HepG2 (cell line): ENCODE results near the gene DDX46. TPM values are rescaled to one million over a fixed set of nuclear protein-coding genes. Genes with fewer than 3 reads are reported as not detected.

Source experiments
- ATF4 ChIP-seq, 2 experiments: fragments of 450-650 bp in 1 of 2; sonication (generic) in 1 of 2; formaldehyde crosslinking; IDR thresholded peaks; 2 replicates each; pipeline versions ENCODE4 v1.5.0 to v1.8.0; 2020 to 2022; ENCODE audit warnings: mild to moderate bottlenecking in 1 of 2, missing genetic modification reagents in 1 of 2
- EP300 ChIP-seq, 3 experiments: sonication (generic) in 1 of 3; formaldehyde crosslinking in 1 of 3; IDR thresholded peaks; 2 replicates each; pipeline versions ENCODE4 v1.5.1 to v1.6.1; 2011 to 2020; ENCODE audit warnings: low read depth in 2 of 3, low read length in 2 of 3, borderline replicate concordance in 1 of 3, improper control_type of control experiment in 1 of 3, mild to moderate bottlenecking in 1 of 3, missing genetic modification reagents in 1 of 3, moderate library complexity in 1 of 3
- EZH2 ChIP-seq: conservative IDR thresholded peaks from 2 replicates; pipeline ENCODE4 v1.6.1; 2012; ENCODE audit warnings: mild to moderate bottlenecking, low read depth, low read length, moderate library complexity
- HIVEP1 ChIP-seq: sonication (generic); formaldehyde crosslinking; IDR thresholded peaks from 2 replicates; pipeline ENCODE4 v1.4.0; 2020; ENCODE audit warnings: mild to moderate bottlenecking, missing genetic modification reagents
- HNRNPLL ChIP-seq: fragments of 200-400 bp; formaldehyde crosslinking; IDR thresholded peaks from 2 replicates; pipeline ENCODE4 v1.6.1; 2017; ENCODE audit warnings: mild to moderate bottlenecking, low read depth, low read length; ENCODE audit not compliant: poor library complexity, severe bottlenecking
- HOXA9 ChIP-seq: sonication (generic); formaldehyde crosslinking; IDR thresholded peaks from 2 replicates; pipeline ENCODE4 v1.8.1; 2022; ENCODE audit warnings: missing genetic modification reagents, mild to moderate bottlenecking, moderate library complexity, borderline replicate concordance
- KDM5B ChIP-seq: sonication (generic); formaldehyde crosslinking; IDR thresholded peaks from 2 replicates; pipeline ENCODE4 v1.4.0; 2020; ENCODE audit warnings: missing genetic modification reagents, mild to moderate bottlenecking, borderline replicate concordance
- MBD4 ChIP-seq: IDR thresholded peaks from 2 replicates; pipeline ENCODE4 v1.6.1; 2012; ENCODE audit warnings: low read length, inconsistent platforms, borderline replicate concordance
- NCOA2 ChIP-seq: sonication (generic); formaldehyde crosslinking; IDR thresholded peaks from 2 replicates; pipeline ENCODE4 v1.8.0; 2022; ENCODE audit warnings: inconsistent platforms
- NFKB2 ChIP-seq: sonication (generic); formaldehyde crosslinking; IDR thresholded peaks from 2 replicates; pipeline ENCODE4 v1.4.0; 2020; ENCODE audit warnings: missing genetic modification reagents, borderline replicate concordance
- RFXANK ChIP-seq: IDR thresholded peaks from 2 replicates; pipeline ENCODE4 v1.6.1; 2016
- RXRA ChIP-seq: sonication (generic); formaldehyde crosslinking; IDR thresholded peaks from 2 replicates; pipeline ENCODE4 v1.5.1; 2020; ENCODE audit warnings: missing genetic modification reagents
- SCMH1 ChIP-seq: sonication (generic); formaldehyde crosslinking; IDR thresholded peaks from 2 replicates; pipeline ENCODE4 v1.9.0; 2021; ENCODE audit warnings: missing genetic modification reagents, mild to moderate bottlenecking, borderline replicate concordance
- ZNF124 ChIP-seq: sonication (generic); formaldehyde crosslinking; IDR thresholded peaks from 2 replicates; pipeline ENCODE4 v1.4.0; 2020; ENCODE audit warnings: missing genetic modification reagents
- ZNF24 ChIP-seq: fragments of 450-650 bp; IDR thresholded peaks from 2 replicates; pipeline ENCODE4 v1.6.1; 2017; ENCODE audit warnings: antibody characterized with exemption, mild to moderate bottlenecking
- ZNF382 ChIP-seq: sonication (generic); formaldehyde crosslinking; IDR thresholded peaks from 2 replicates; pipeline ENCODE4 v1.5.0; 2020; ENCODE audit warnings: missing genetic modification reagents, mild to moderate bottlenecking, borderline replicate concordance
- ZNF446 ChIP-seq: sonication (generic); formaldehyde crosslinking; IDR thresholded peaks from 2 replicates; pipeline ENCODE4 v1.5.0; 2020; ENCODE audit warnings: mild to moderate bottlenecking, missing genetic modification reagents
- ZNF546 ChIP-seq: sonication (generic); formaldehyde crosslinking; conservative IDR thresholded peaks from 2 replicates; pipeline ENCODE4 v1.8.1; 2023; ENCODE audit warnings: mild to moderate bottlenecking, missing genetic modification reagents
- ZNF614 ChIP-seq: IDR thresholded peaks from 2 replicates; pipeline ENCODE4 v1.6.1; 2018; ENCODE audit warnings: missing biosample characterization, missing genetic modification reagents, inconsistent platforms, borderline replicate concordance
- ZNF724P ChIP-seq: sonication (generic); formaldehyde crosslinking; IDR thresholded peaks from 2 replicates; pipeline ENCODE4 v1.8.0; 2022; ENCODE audit warnings: missing genetic modification reagents, borderline replicate concordance
- ZNF879 ChIP-seq: sonication (generic); formaldehyde crosslinking; IDR thresholded peaks from 2 replicates; pipeline ENCODE4 v1.8.1; 2023; ENCODE audit warnings: missing genetic modification reagents
- polyA plus RNA-seq, 8 experiments: library from polyadenylated mRNA; depleted of rRNA in 3 of 8; stranded (reverse) in 7 of 8; unstranded in 1 of 8; fragments of >200 nt; fragmentation: Illumina TruSeq in 4 of 8; extraction: Trizol in 4 of 8; gene quantifications; 2 replicates each; pipeline versions ENCODE4 v1.2.1 to v1.2.3, GENCODE V29; 2011 to 2016; ENCODE audit warnings: low read depth in 4 of 8, missing spikeins in 1 of 8, mixed read lengths in 1 of 8; ENCODE audit not compliant: insufficient read depth in 1 of 8
- total RNA-seq, 5 experiments: library from RNA; depleted of rRNA; stranded (reverse); fragments of >200 nt; fragmentation: Illumina TruSeq; extraction: Trizol; gene quantifications; 2 replicates each; pipeline ENCODE4 v1.2.3, GENCODE V29; 2016; ENCODE audit warnings: low read depth in 1 of 5
- TF ChIP-seq, protein P1 (sequence below): sonication (generic); formaldehyde crosslinking; IDR thresholded peaks from 2 replicates; pipeline ENCODE4 v1.9.0; 2022; ENCODE audit warnings: missing genetic modification reagents, mild to moderate bottlenecking, borderline replicate concordance
- TF ChIP-seq, protein P2 (sequence below): sonication (generic); formaldehyde crosslinking; IDR thresholded peaks from 2 replicates; pipeline ENCODE4 v1.4.0; 2020; ENCODE audit warnings: missing genetic modification reagents
- TF ChIP-seq, protein P3 (sequence below): IDR thresholded peaks from 2 replicates; pipeline ENCODE4 v1.6.1; 2018; ENCODE audit warnings: missing genetic modification reagents, mild to moderate bottlenecking, missing compliant biosample characterization

The DDX46 gene
- total and polyA plus RNA-seq, 2 of the 13 experiments (the other 11 are each of a cell fraction or from before 2014, with no cell fraction given) = 27.3 to 59.3 TPM

- TF ChIP-seq, protein P1, sequence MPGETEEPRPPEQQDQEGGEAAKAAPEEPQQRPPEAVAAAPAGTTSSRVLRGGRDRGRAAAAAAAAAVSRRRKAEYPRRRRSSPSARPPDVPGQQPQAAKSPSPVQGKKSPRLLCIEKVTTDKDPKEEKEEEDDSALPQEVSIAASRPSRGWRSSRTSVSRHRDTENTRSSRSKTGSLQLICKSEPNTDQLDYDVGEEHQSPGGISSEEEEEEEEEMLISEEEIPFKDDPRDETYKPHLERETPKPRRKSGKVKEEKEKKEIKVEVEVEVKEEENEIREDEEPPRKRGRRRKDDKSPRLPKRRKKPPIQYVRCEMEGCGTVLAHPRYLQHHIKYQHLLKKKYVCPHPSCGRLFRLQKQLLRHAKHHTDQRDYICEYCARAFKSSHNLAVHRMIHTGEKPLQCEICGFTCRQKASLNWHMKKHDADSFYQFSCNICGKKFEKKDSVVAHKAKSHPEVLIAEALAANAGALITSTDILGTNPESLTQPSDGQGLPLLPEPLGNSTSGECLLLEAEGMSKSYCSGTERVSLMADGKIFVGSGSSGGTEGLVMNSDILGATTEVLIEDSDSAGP = peak; percentile 93
- TF ChIP-seq RXRA (CRISPR knock-in tag) = peak; percentile 96
- 0 out of 2 replicates have a peak, but pooled peaks have one; percentile 12 for TF ChIP-seq HOXA9 (CRISPR knock-in tag)
- TF ChIP-seq RFXANK = peak; percentile 66; the same call in 1 of the 2 replicates
- TF ChIP-seq ZNF446 (CRISPR knock-in tag) = peak; percentile 84; the same call in 1 of the 2 replicates
- TF ChIP-seq EP300 (IDR thresholded peaks at IDR 0.05; ENCODE audit: low read depth in 2 of 2, low read length in 2 of 2) = no peak
- TF ChIP-seq EP300 (CRISPR knock-in tag; IDR thresholded peaks at IDR 0.05; ENCODE audit: borderline replicate concordance) = no peak
- no peak for TF ChIP-seq EZH2
- TF ChIP-seq, protein P2, sequence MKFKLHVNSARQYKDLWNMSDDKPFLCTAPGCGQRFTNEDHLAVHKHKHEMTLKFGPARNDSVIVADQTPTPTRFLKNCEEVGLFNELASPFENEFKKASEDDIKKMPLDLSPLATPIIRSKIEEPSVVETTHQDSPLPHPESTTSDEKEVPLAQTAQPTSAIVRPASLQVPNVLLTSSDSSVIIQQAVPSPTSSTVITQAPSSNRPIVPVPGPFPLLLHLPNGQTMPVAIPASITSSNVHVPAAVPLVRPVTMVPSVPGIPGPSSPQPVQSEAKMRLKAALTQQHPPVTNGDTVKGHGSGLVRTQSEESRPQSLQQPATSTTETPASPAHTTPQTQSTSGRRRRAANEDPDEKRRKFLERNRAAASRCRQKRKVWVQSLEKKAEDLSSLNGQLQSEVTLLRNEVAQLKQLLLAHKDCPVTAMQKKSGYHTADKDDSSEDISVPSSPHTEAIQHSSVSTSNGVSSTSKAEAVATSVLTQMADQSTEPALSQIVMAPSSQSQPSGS (CRISPR knock-in tag) = peak; percentile 67; the same call in 1 of the 2 replicates
- no peak for TF ChIP-seq ZNF24
- peak; percentile 90 for TF ChIP-seq HNRNPLL
- peak; percentile 93; the same call in 1 of the 2 replicates for TF ChIP-seq NFKB2
- TF ChIP-seq ZNF614 (CRISPR knock-in tag) = peak; percentile 75; the same call in 1 of the 2 replicates
- no peak for TF ChIP-seq SCMH1 (CRISPR knock-in tag)
- TF ChIP-seq ATF4 (CRISPR knock-in tag; IDR thresholded peaks at IDR 0.05) = no peak; a peak in 1 of 4 replicates
- TF ChIP-seq ZNF124 (CRISPR knock-in tag) = peak; percentile 83; the same call in 1 of the 2 replicates
- peak; percentile 87 for TF ChIP-seq HIVEP1
- peak; percentile 40; the same call in 1 of the 2 replicates for TF ChIP-seq NCOA2 (CRISPR knock-in tag)
- TF ChIP-seq ZNF879 (CRISPR knock-in tag) = no peak
- peak; percentile 92 for TF ChIP-seq KDM5B (CRISPR knock-in tag)
- TF ChIP-seq ZNF546 (CRISPR knock-in tag) = peak; percentile 28; the same call in 1 of the 2 replicates
- TF ChIP-seq, protein P3, sequence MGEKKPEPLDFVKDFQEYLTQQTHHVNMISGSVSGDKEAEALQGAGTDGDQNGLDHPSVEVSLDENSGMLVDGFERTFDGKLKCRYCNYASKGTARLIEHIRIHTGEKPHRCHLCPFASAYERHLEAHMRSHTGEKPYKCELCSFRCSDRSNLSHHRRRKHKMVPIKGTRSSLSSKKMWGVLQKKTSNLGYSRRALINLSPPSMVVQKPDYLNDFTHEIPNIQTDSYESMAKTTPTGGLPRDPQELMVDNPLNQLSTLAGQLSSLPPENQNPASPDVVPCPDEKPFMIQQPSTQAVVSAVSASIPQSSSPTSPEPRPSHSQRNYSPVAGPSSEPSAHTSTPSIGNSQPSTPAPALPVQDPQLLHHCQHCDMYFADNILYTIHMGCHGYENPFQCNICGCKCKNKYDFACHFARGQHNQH (CRISPR knock-in tag) = peak; percentile 94
- no peak for TF ChIP-seq ZNF382 (CRISPR knock-in tag)
- 0 out of 2 replicates have a peak, but pooled peaks have one; percentile 53 for TF ChIP-seq ZNF724P
- no peak for TF ChIP-seq MBD4
Observed at GRCh38 chr5:134873987-134874830, 115.6 kb downstream of the DDX46 start, which contains the start of gene TXNDC15 (continued).
